Measurements from ENCODE around the gene TGFBRAP1. TPM values are rescaled to one million over a fixed set of nuclear protein-coding genes. Genes with fewer than 3 reads are reported as not detected.
"Not testable (repeated sequence)": the region's sequence is repeated elsewhere in the genome, so short reads cannot be mapped to it uniquely, and the experiment has no call there.

The TGFBRAP1 gene
- total and polyA plus RNA-seq, 9 donors = 7.2 to 19.1 (median 16.4) TPM

- intact Hi-C loops (cut with DNase I) = no loop called here
Observed at GRCh38 chr2:105252271-105252670, 77.3 kb downstream of the TGFBRAP1 start.

GRCh38 chr2:105251016-105251648 lies 78.4 kb downstream of the TGFBRAP1 start:
- H3K4me3 ChIP-seq; intact Hi-C loops (cut with DNase I); H3K27ac ChIP-seq; H3K27me3 ChIP-seq; H3K36me3 ChIP-seq; H3K9me3 ChIP-seq; DNase-seq; H3K4me1 ChIP-seq (ENCODE audit: insufficient read depth): not testable (repeated sequence)
- 95 to 97% (median 96%) methylated on average over 38 to 43 of the region's 43 CpGs for WGBS, 3 donors

More at GRCh38 chr2:105252271-105252670, 77.3 kb downstream of the TGFBRAP1 start:
- TF ChIP-seq, protein P1, sequence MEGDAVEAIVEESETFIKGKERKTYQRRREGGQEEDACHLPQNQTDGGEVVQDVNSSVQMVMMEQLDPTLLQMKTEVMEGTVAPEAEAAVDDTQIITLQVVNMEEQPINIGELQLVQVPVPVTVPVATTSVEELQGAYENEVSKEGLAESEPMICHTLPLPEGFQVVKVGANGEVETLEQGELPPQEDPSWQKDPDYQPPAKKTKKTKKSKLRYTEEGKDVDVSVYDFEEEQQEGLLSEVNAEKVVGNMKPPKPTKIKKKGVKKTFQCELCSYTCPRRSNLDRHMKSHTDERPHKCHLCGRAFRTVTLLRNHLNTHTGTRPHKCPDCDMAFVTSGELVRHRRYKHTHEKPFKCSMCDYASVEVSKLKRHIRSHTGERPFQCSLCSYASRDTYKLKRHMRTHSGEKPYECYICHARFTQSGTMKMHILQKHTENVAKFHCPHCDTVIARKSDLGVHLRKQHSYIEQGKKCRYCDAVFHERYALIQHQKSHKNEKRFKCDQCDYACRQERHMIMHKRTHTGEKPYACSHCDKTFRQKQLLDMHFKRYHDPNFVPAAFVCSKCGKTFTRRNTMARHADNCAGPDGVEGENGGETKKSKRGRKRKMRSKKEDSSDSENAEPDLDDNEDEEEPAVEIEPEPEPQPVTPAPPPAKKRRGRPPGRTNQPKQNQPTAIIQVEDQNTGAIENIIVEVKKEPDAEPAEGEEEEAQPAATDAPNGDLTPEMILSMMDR (IDR thresholded peaks at IDR 0.05) = no peak
- TF ChIP-seq EP300 (IDR thresholded peaks at IDR 0.05) (no peak), POLR2A (IDR thresholded peaks at IDR 0.05) (no peak)
- no peak for DNase-seq
- H3K36me3 ChIP-seq = no peaks in the 10 kb centered on the region
- H3K9me3 ChIP-seq = no peaks in the 10 kb centered on the region
- H3K4me1 ChIP-seq (ENCODE audit: insufficient read depth) = peaks cover 4% of the 10 kb centered on the region
- no peak overlapping the region for H3K27ac ChIP-seq
- WGBS, 3 donors = 63 to 80% (median 73%) methylated on average over 2 of the region's 2 CpGs
- H3K4me3 ChIP-seq = no peak overlapping the region
- H3K27me3 ChIP-seq = no peaks in the 10 kb centered on the region

DNA sequence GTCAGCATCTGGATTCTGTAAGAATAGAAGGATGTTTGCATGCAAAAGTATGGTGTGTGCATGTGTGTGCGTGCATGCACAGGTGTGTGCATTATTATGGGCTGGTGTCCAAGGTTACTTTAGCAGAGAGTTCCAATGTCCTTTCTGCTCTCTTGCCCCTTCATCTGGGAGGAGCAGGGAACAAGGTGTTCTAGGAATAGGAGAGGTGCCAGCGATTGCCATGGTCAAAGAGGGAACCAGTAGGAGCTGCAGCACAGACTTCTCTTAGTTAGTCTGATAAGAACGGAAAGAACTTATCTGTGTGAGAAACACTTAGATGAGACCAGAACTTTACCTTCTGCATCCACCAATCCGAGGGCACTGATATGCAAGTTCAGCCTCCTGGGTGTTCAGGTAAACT lies 79.6 kb downstream of the TGFBRAP1 start:
- Histone ChIP-seq H3K27ac (no peak overlapping the region), H3K4me1 (ENCODE audit: insufficient read depth) (peaks cover 2% of the 10 kb centered on the region), H3K27me3 (no peaks in the 10 kb centered on the region), H3K9me3 (no peaks in the 10 kb centered on the region), H3K36me3 (no peaks in the 10 kb centered on the region), H3K4me3 (no peak overlapping the region)
- DNase-seq = no peak
- TF ChIP-seq EP300 (IDR thresholded peaks at IDR 0.05) (no peak), POLR2A (IDR thresholded peaks at IDR 0.05) (no peak)
- TF ChIP-seq, protein P1 (IDR thresholded peaks at IDR 0.05) = no peak
- intact Hi-C loops (cut with DNase I) = no loop called here
- 64 to 71% (median 70%) methylated on average over 4 of the region's 4 CpGs for WGBS, 3 donors

DNA sequence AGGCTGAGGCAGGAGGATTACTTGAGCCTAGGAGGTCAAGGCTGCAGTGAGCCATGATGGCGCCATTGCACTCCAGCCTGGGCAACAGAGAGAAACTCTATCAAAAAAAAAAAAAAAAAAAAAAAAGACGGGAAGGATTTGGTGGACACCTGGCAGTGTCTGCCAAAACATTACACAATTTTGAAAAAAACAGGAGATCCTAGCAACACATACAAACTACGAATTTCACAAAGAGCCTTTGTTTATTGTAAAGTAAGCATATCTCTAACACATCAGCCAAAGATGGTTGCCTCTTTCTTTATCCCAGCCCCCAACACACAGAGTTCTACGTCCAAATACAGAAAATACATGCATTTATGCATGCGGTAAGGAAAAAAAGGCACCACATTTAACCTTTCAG lies 80.4 kb downstream of the TGFBRAP1 start:
- H3K9me3 ChIP-seq = no peaks in the 10 kb centered on the region
- peaks cover 2% of the 10 kb centered on the region for H3K4me1 ChIP-seq (ENCODE audit: insufficient read depth)
- WGBS, 3 donors = 66 to 82% (median 75%) methylated on average over 5 of the region's 5 CpGs
- intact Hi-C loops (cut with DNase I) = no loop called here
- no peak for DNase-seq
- H3K27ac ChIP-seq = no peak overlapping the region
- H3K36me3 ChIP-seq = no peaks in the 10 kb centered on the region
- H3K27me3 ChIP-seq = no peaks in the 10 kb centered on the region
- no peak for TF ChIP-seq POLR2A (IDR thresholded peaks at IDR 0.05)
- TF ChIP-seq, protein P1 (IDR thresholded peaks at IDR 0.05) = no peak
- TF ChIP-seq EP300 (IDR thresholded peaks at IDR 0.05) = no peak
- no peak overlapping the region for H3K4me3 ChIP-seq

- WGBS, 3 donors = 52 to 64% (median 62%) methylated on average over 4 of the region's 4 CpGs
- Histone ChIP-seq H3K9me3 (no peaks in the 10 kb centered on the region), H3K27ac (no peak overlapping the region), H3K27me3 (no peaks in the 10 kb centered on the region), H3K36me3 (no peaks in the 10 kb centered on the region), H3K4me1 (ENCODE audit: insufficient read depth) (no peaks in the 10 kb centered on the region), H3K4me3 (no peak overlapping the region)
- TF ChIP-seq POLR2A (IDR thresholded peaks at IDR 0.05) (no peak), EP300 (IDR thresholded peaks at IDR 0.05) (no peak)
- TF ChIP-seq, protein P1 (IDR thresholded peaks at IDR 0.05) = no peak
- intact Hi-C loops (cut with DNase I) = no loop called here
- DNase-seq = no peak
Observed at GRCh38 chr2:105248316-105249070, 81.0 kb downstream of the TGFBRAP1 start.
